HepG2 (cell line): ENCODE data around the gene PXDC1. TPM values are rescaled to one million over a fixed set of nuclear protein-coding genes. Genes with fewer than 3 reads are reported as not detected.

Experiments used
- ARNTL ChIP-seq: sonication (generic); formaldehyde crosslinking; IDR thresholded peaks from 2 replicates; pipeline ENCODE4 v1.4.0; 2020; ENCODE audit warnings: mild to moderate bottlenecking, missing genetic modification reagents
- DMAP1 ChIP-seq: IDR thresholded peaks from 2 replicates; pipeline ENCODE4 v1.6.1; 2016
- HOXA9 ChIP-seq: sonication (generic); formaldehyde crosslinking; IDR thresholded peaks from 2 replicates; pipeline ENCODE4 v1.8.1; 2022; ENCODE audit warnings: missing genetic modification reagents, mild to moderate bottlenecking, moderate library complexity, borderline replicate concordance
- JARID2 ChIP-seq: sonication (generic); formaldehyde crosslinking; IDR thresholded peaks from 2 replicates; pipeline ENCODE4 v1.8.1; 2023; ENCODE audit warnings: missing genetic modification reagents, inconsistent platforms; ENCODE audit not compliant: insufficient replicate concordance
- KDM4B ChIP-seq: sonication (generic); formaldehyde crosslinking; IDR thresholded peaks from 2 replicates; pipeline ENCODE4 v1.4.0; 2020; ENCODE audit warnings: missing genetic modification reagents
- TCF7 ChIP-seq: sonication (generic); IDR thresholded peaks from 2 replicates; pipeline ENCODE4 v1.6.1; 2016; ENCODE audit warnings: antibody characterized with exemption, low read depth
- ZNF235 ChIP-seq: sonication (generic); formaldehyde crosslinking; IDR thresholded peaks from 2 replicates; pipeline ENCODE4 v1.8.1; 2023; ENCODE audit warnings: mild to moderate bottlenecking, missing genetic modification reagents, borderline replicate concordance
- ZNF317 ChIP-seq: sonication (generic); formaldehyde crosslinking; IDR thresholded peaks from 2 replicates; pipeline ENCODE4 v1.5.0; 2020; ENCODE audit warnings: mild to moderate bottlenecking, missing genetic modification reagents
- ZNF709 ChIP-seq: sonication (generic); formaldehyde crosslinking; IDR thresholded peaks from 2 replicates; pipeline ENCODE4 v1.5.0; 2020; ENCODE audit warnings: mild to moderate bottlenecking, missing genetic modification reagents
- ZNF747 ChIP-seq: sonication (generic); formaldehyde crosslinking; IDR thresholded peaks from 2 replicates; pipeline ENCODE4 v1.8.1; 2023; ENCODE audit warnings: missing genetic modification reagents, mild to moderate bottlenecking, borderline replicate concordance
- polyA plus RNA-seq, 8 experiments: library from polyadenylated mRNA; depleted of rRNA in 3 of 8; stranded (reverse) in 7 of 8; unstranded in 1 of 8; fragments of >200 nt; fragmentation: Illumina TruSeq in 4 of 8; extraction: Trizol in 4 of 8; gene quantifications; 2 replicates each; pipeline versions ENCODE4 v1.2.1 to v1.2.3, GENCODE V29; 2011 to 2016; ENCODE audit warnings: low read depth in 4 of 8, missing spikeins in 1 of 8, mixed read lengths in 1 of 8; ENCODE audit not compliant: insufficient read depth in 1 of 8
- total RNA-seq, 5 experiments: library from RNA; depleted of rRNA; stranded (reverse); fragments of >200 nt; fragmentation: Illumina TruSeq; extraction: Trizol; gene quantifications; 2 replicates each; pipeline ENCODE4 v1.2.3, GENCODE V29; 2016; ENCODE audit warnings: low read depth in 1 of 5
- TF ChIP-seq, protein P1 (sequence below): IDR thresholded peaks from 2 replicates; pipeline ENCODE4 v1.6.1; 2016; ENCODE audit warnings: missing compliant biosample characterization, missing genetic modification reagents, borderline replicate concordance
- TF ChIP-seq, protein P2 (sequence below): sonication (generic); formaldehyde crosslinking; IDR thresholded peaks from 2 replicates; pipeline ENCODE4 v1.9.0; 2022; ENCODE audit warnings: low read depth, missing genetic modification reagents
- TF ChIP-seq, protein P3 (sequence below): sonication (generic); formaldehyde crosslinking; IDR thresholded peaks from 2 replicates; pipeline ENCODE4 v1.4.0; 2020; ENCODE audit warnings: mild to moderate bottlenecking, missing genetic modification reagents
- TF ChIP-seq, protein P4 (sequence below): sonication (generic); formaldehyde crosslinking; IDR thresholded peaks from 2 replicates; pipeline ENCODE4 v1.4.0; 2020; ENCODE audit warnings: missing genetic modification reagents, borderline replicate concordance
- TF ChIP-seq, protein P5 (sequence below): sonication (generic); formaldehyde crosslinking; IDR thresholded peaks from 2 replicates; pipeline ENCODE4 v1.4.0; 2020; ENCODE audit warnings: mild to moderate bottlenecking, missing genetic modification reagents
- TF ChIP-seq, protein P6 (sequence below): sonication (generic); formaldehyde crosslinking; IDR thresholded peaks from 2 replicates; pipeline ENCODE4 v1.5.0; 2020; ENCODE audit warnings: missing genetic modification reagents

The PXDC1 gene
- total and polyA plus RNA-seq, 2 of the 13 experiments (the other 11 are each of a cell fraction or from before 2014, with no cell fraction given): 32.4 to 34.7 TPM

DNA sequence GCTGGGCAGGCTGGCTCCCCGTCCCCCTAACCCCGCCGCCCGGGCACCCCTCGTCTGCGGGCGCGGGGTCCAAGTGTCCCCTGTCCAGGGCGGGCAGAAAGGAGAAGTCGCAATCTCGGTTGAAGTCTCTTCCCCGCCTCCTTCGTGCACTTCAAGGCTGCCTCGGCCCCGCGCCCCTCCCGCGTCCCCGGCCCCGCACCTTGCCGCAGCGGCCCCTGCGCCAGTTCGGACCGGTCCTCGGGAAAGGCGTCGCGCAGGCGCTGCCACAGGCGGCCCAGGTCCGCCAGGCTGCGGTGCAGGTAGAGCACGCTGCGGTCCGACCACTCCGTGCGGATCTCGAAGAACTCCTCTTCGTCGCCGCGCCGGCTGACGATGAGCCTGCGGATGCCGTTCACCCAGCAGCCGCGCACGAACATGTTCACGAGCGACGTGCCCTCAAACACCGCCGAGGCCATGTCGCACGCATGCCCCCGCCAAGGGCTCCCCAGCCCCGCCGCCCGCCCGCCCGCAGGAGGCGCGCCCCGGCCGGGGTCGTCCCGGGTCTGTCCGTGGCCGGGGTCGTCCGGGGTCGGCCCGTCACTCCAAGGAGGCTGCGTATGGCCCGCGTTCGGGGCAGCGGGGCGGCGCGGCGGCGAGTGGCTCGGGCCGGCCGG lies at the start of gene PXDC1 (continued):
- TF ChIP-seq HOXA9 (CRISPR knock-in tag) (peak; percentile 32; the same call in 1 of the 2 replicates), TCF7 (no peak), ZNF709 (CRISPR knock-in tag) (peak; percentile 52; the same call in 1 of the 2 replicates), ZNF317 (no peak), JARID2 (CRISPR knock-in tag) (no peak), KDM4B (no peak; the same call in 1 of the 2 replicates), DMAP1 (CRISPR knock-in tag) (no peak), ZNF747 (CRISPR knock-in tag) (0 out of 2 replicates have a peak, but pooled peaks have one; percentile 6), ARNTL (CRISPR knock-in tag) (no peak), ZNF235 (no peak)
- TF ChIP-seq, protein P1, sequence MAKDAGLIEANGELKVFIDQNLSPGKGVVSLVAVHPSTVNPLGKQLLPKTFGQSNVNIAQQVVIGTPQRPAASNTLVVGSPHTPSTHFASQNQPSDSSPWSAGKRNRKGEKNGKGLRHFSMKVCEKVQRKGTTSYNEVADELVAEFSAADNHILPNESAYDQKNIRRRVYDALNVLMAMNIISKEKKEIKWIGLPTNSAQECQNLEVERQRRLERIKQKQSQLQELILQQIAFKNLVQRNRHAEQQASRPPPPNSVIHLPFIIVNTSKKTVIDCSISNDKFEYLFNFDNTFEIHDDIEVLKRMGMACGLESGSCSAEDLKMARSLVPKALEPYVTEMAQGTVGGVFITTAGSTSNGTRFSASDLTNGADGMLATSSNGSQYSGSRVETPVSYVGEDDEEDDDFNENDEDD (CRISPR knock-in tag): no peak
- TF ChIP-seq, protein P2, sequence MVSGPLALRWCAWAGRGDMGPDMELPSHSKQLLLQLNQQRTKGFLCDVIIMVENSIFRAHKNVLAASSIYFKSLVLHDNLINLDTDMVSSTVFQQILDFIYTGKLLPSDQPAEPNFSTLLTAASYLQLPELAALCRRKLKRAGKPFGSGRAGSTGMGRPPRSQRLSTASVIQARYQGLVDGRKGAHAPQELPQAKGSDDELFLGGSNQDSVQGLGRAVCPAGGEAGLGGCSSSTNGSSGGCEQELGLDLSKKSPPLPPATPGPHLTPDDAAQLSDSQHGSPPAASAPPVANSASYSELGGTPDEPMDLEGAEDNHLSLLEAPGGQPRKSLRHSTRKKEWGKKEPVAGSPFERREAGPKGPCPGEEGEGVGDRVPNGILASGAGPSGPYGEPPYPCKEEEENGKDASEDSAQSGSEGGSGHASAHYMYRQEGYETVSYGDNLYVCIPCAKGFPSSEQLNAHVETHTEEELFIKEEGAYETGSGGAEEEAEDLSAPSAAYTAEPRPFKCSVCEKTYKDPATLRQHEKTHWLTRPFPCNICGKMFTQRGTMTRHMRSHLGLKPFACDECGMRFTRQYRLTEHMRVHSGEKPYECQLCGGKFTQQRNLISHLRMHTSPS (CRISPR knock-in tag): peak; percentile 29; the same call in 1 of the 2 replicates
- TF ChIP-seq, protein P3, sequence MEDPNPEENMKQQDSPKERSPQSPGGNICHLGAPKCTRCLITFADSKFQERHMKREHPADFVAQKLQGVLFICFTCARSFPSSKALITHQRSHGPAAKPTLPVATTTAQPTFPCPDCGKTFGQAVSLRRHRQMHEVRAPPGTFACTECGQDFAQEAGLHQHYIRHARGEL: no peak
- TF ChIP-seq, protein P4, sequence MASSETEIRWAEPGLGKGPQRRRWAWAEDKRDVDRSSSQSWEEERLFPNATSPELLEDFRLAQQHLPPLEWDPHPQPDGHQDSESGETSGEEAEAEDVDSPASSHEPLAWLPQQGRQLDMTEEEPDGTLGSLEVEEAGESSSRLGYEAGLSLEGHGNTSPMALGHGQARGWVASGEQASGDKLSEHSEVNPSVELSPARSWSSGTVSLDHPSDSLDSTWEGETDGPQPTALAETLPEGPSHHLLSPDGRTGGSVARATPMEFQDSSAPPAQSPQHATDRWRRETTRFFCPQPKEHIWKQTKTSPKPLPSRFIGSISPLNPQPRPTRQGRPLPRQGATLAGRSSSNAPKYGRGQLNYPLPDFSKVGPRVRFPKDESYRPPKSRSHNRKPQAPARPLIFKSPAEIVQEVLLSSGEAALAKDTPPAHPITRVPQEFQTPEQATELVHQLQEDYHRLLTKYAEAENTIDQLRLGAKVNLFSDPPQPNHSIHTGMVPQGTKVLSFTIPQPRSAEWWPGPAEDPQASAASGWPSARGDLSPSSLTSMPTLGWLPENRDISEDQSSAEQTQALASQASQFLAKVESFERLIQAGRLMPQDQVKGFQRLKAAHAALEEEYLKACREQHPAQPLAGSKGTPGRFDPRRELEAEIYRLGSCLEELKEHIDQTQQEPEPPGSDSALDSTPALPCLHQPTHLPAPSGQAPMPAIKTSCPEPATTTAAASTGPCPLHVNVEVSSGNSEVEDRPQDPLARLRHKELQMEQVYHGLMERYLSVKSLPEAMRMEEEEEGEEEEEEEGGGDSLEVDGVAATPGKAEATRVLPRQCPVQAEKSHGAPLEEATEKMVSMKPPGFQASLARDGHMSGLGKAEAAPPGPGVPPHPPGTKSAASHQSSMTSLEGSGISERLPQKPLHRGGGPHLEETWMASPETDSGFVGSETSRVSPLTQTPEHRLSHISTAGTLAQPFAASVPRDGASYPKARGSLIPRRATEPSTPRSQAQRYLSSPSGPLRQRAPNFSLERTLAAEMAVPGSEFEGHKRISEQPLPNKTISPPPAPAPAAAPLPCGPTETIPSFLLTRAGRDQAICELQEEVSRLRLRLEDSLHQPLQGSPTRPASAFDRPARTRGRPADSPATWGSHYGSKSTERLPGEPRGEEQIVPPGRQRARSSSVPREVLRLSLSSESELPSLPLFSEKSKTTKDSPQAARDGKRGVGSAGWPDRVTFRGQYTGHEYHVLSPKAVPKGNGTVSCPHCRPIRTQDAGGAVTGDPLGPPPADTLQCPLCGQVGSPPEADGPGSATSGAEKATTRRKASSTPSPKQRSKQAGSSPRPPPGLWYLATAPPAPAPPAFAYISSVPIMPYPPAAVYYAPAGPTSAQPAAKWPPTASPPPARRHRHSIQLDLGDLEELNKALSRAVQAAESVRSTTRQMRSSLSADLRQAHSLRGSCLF (CRISPR knock-in tag): peak; percentile 56; the same call in 1 of the 2 replicates
- TF ChIP-seq, protein P5, sequence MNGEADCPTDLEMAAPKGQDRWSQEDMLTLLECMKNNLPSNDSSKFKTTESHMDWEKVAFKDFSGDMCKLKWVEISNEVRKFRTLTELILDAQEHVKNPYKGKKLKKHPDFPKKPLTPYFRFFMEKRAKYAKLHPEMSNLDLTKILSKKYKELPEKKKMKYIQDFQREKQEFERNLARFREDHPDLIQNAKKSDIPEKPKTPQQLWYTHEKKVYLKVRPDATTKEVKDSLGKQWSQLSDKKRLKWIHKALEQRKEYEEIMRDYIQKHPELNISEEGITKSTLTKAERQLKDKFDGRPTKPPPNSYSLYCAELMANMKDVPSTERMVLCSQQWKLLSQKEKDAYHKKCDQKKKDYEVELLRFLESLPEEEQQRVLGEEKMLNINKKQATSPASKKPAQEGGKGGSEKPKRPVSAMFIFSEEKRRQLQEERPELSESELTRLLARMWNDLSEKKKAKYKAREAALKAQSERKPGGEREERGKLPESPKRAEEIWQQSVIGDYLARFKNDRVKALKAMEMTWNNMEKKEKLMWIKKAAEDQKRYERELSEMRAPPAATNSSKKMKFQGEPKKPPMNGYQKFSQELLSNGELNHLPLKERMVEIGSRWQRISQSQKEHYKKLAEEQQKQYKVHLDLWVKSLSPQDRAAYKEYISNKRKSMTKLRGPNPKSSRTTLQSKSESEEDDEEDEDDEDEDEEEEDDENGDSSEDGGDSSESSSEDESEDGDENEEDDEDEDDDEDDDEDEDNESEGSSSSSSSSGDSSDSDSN: no peak
- TF ChIP-seq, protein P6, sequence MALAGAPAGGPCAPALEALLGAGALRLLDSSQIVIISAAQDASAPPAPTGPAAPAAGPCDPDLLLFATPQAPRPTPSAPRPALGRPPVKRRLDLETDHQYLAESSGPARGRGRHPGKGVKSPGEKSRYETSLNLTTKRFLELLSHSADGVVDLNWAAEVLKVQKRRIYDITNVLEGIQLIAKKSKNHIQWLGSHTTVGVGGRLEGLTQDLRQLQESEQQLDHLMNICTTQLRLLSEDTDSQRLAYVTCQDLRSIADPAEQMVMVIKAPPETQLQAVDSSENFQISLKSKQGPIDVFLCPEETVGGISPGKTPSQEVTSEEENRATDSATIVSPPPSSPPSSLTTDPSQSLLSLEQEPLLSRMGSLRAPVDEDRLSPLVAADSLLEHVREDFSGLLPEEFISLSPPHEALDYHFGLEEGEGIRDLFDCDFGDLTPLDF: peak; percentile 46; the same call in 1 of the 2 replicates
